H9 (cell line): Measurements from ENCODE around the gene ATN1. TPM values are rescaled to one million over a fixed set of nuclear protein-coding genes. Genes with fewer than 3 reads are reported as not detected.

ENCODE experiments used
- DNase-seq: peaks from one replicate; pipeline ENCODE4 v3.0.0-alpha.2; 2017
- H2AFZ ChIP-seq: one replicate; pipeline ENCODE4 v1.6.1; 2013; ENCODE audit warnings: mild to moderate bottlenecking, low read length, control low read depth, moderate library complexity
- H2AK5ac ChIP-seq: 2 replicates; pipeline ENCODE4 v1.6.1; 2013; ENCODE audit warnings: low read length, control low read depth, mixed read lengths; ENCODE audit not compliant: insufficient read length
- H2BK120ac ChIP-seq: one replicate; pipeline ENCODE4 v1.6.1; 2013; ENCODE audit warnings: low read depth, mild to moderate bottlenecking, low read length, control low read depth, inconsistent platforms; ENCODE audit not compliant: poor library complexity, severe bottlenecking
- H2BK12ac ChIP-seq: 2 replicates; pipeline ENCODE4 v1.6.1; 2013; ENCODE audit warnings: low read length, control low read depth, mixed read lengths, low read depth; ENCODE audit not compliant: insufficient read length
- H2BK15ac ChIP-seq: 2 replicates; pipeline ENCODE4 v1.6.1; 2013; ENCODE audit warnings: low read depth, low read length, control low read depth
- H2BK20ac ChIP-seq: one replicate; pipeline ENCODE4 v1.6.1; 2013; ENCODE audit warnings: low read depth, mild to moderate bottlenecking, low read length, control low read depth, inconsistent platforms; ENCODE audit not compliant: poor library complexity, severe bottlenecking
- H2BK5ac ChIP-seq: 2 replicates; pipeline ENCODE4 v1.6.1; 2013; ENCODE audit warnings: low read length, control low read depth, mixed read lengths; ENCODE audit not compliant: insufficient read length
- H3K14ac ChIP-seq: 2 replicates; pipeline ENCODE4 v1.6.1; 2013; ENCODE audit warnings: low read length, control low read depth; ENCODE audit not compliant: insufficient read depth
- H3K18ac ChIP-seq: 2 replicates; pipeline ENCODE4 v1.6.1; 2013; ENCODE audit warnings: low read depth, mild to moderate bottlenecking, mixed read lengths, low read length, control low read depth; ENCODE audit not compliant: insufficient read length
- H3K23ac ChIP-seq: 2 replicates; pipeline ENCODE4 v1.6.1; 2013; ENCODE audit warnings: low read length, control low read depth, mixed read lengths, low read depth; ENCODE audit not compliant: insufficient read length
- H3K23me2 ChIP-seq: 2 replicates; pipeline ENCODE4 v1.6.1; 2013; ENCODE audit warnings: low read depth, mild to moderate bottlenecking, mixed read lengths, low read length, control low read depth; ENCODE audit not compliant: insufficient read length, poor library complexity, severe bottlenecking
- H3K27ac ChIP-seq: 2 replicates; pipeline ENCODE4 v1.5.1; 2013; ENCODE audit warnings: low read length, control low read depth, mixed read lengths, low read depth; ENCODE audit not compliant: insufficient read length
- H3K27me3 ChIP-seq: 2 replicates; pipeline ENCODE4 v1.6.1; 2013; ENCODE audit warnings: low read length, control low read depth, inconsistent platforms; ENCODE audit not compliant: insufficient read depth
- H3K4ac ChIP-seq: 2 replicates; pipeline ENCODE4 v1.6.1; 2013; ENCODE audit warnings: low read depth, mild to moderate bottlenecking, control low read depth, inconsistent platforms, low read length, moderate library complexity
- H3K4me1 ChIP-seq: 2 replicates; pipeline ENCODE4 v1.6.1; 2013; ENCODE audit warnings: low read length, control low read depth, inconsistent platforms; ENCODE audit not compliant: insufficient read depth
- H3K4me2 ChIP-seq: 2 replicates; pipeline ENCODE4 v1.6.1; 2013; ENCODE audit warnings: low read length, control low read depth, mixed read lengths; ENCODE audit not compliant: insufficient read length, insufficient read depth
- H3K56ac ChIP-seq: 2 replicates; pipeline ENCODE4 v1.6.1; 2013; ENCODE audit warnings: low read depth, mild to moderate bottlenecking, mixed read lengths, low read length, control low read depth; ENCODE audit not compliant: insufficient read length
- H3K79me1 ChIP-seq: 2 replicates; pipeline ENCODE4 v1.6.1; 2013; ENCODE audit warnings: low read depth, mild to moderate bottlenecking, moderate library complexity, low read length, control low read depth, inconsistent platforms; ENCODE audit not compliant: insufficient read depth, poor library complexity, severe bottlenecking
- H3K79me2 ChIP-seq: 2 replicates; pipeline ENCODE4 v1.6.1; 2013; ENCODE audit warnings: low read length, control low read depth, inconsistent platforms; ENCODE audit not compliant: insufficient read depth
- H3K9ac ChIP-seq: 2 replicates; pipeline ENCODE4 v1.6.1; 2013; ENCODE audit warnings: low read length, control low read depth, mixed read lengths; ENCODE audit not compliant: insufficient read length; ENCODE audit errors: extremely low read depth
- H3K9me3 ChIP-seq: one replicate; pipeline ENCODE4 v1.6.1; 2013; ENCODE audit warnings: low read depth, low read length, inconsistent platforms; ENCODE audit not compliant: control insufficient read depth
- H3T11ph ChIP-seq: one replicate; pipeline ENCODE4 v1.6.1; 2013; ENCODE audit warnings: mild to moderate bottlenecking, low read length, control low read depth, inconsistent platforms
- H4K20me1 ChIP-seq: one replicate; pipeline ENCODE4 v1.6.1; 2013; ENCODE audit not compliant: control insufficient read depth, insufficient read length, insufficient read depth
- H4K5ac ChIP-seq: 2 replicates; pipeline ENCODE4 v1.6.1; 2013; ENCODE audit warnings: low read depth, mild to moderate bottlenecking, mixed read lengths, low read length, control low read depth; ENCODE audit not compliant: insufficient read length
- H4K8ac ChIP-seq: replicated peaks from 2 replicates; pipeline ENCODE4 v1.6.1; 2013; ENCODE audit warnings: low read length, control low read depth, mixed read lengths, low read depth; ENCODE audit not compliant: insufficient read length
- H4K91ac ChIP-seq: 2 replicates; pipeline ENCODE4 v1.6.1; 2013; ENCODE audit warnings: low read depth, mild to moderate bottlenecking, moderate library complexity, mixed read lengths, low read length, control low read depth; ENCODE audit not compliant: insufficient read length
- H3K27ac Mint-ChIP-seq, 3 experiments: 2 replicates in 2 of 3; 3 replicates in 1 of 3; pipeline ENCODE4 v1.8.0; 2020 to 2021; ENCODE audit warnings: mixed read lengths in 3 of 3, mild to moderate bottlenecking in 1 of 3, moderate library complexity in 1 of 3
- H3K27me3 Mint-ChIP-seq: 2 replicates; pipeline ENCODE4 v1.8.0; 2021; ENCODE audit warnings: low read depth, mild to moderate bottlenecking, moderate library complexity, mixed read lengths
- H3K36me3 Mint-ChIP-seq, 3 experiments: 2 replicates in 2 of 3; 3 replicates in 1 of 3; pipeline ENCODE4 v1.8.0; 2020 to 2021; ENCODE audit warnings: low read depth in 3 of 3, mixed read lengths in 3 of 3; ENCODE audit not compliant: insufficient read depth in 1 of 3
- H3K4me1 Mint-ChIP-seq, 2 experiments: 2 replicates each; pipeline ENCODE4 v1.8.0; 2020; ENCODE audit warnings: mixed read lengths in 2 of 2
- H3K4me3 Mint-ChIP-seq, 2 experiments: 2 replicates in 1 of 2; 3 replicates in 1 of 2; pipeline ENCODE4 v1.8.0; 2020 to 2021; ENCODE audit warnings: mild to moderate bottlenecking in 2 of 2, mixed read lengths in 2 of 2, moderate library complexity in 1 of 2
- H3K9me3 Mint-ChIP-seq, 2 experiments: 2 replicates in 1 of 2; 3 replicates in 1 of 2; pipeline ENCODE4 v1.8.0; 2020; ENCODE audit warnings: mild to moderate bottlenecking in 2 of 2, mixed read lengths in 2 of 2, moderate library complexity in 1 of 2
- CTCF ChIP-seq: fragments of 200-600 bp; sonication (generic); conservative IDR thresholded peaks from 3 replicates; pipeline ENCODE4 v1.8.0; 2021; ENCODE audit warnings: antibody characterized with exemption, mild to moderate bottlenecking
- WGBS: extraction: QIAGEN DNeasy Blood & Tissue Kit; methylation state at CpG from one replicate; pipeline ENCODE4 v1.1.7; 2013; ENCODE audit warnings: missing lambda C conversion rate, low lambda C conversion rate, mixed read lengths; ENCODE audit not compliant: insufficient read length; ENCODE audit errors: extremely low coverage; 5-methylcytosine and 5-hydroxymethylcytosine counted together
- total RNA-seq: library from RNA; stranded (reverse); gene quantifications from 2 replicates; pipeline ENCODE4 v1.2.1, GENCODE V29; 2021

The ATN1 gene
- total RNA-seq, 1 experiment from 2014 or later: 103 TPM

- H2BK120ac ChIP-seq: no peak overlapping the region
- H3K9me3 ChIP-seq: no peaks in the 10 kb centered on the region
- H2AFZ ChIP-seq: no peak overlapping the region
- no peak overlapping the region for H3K27ac ChIP-seq
- Mint-ChIP-seq H3K4me3 (no peak overlapping the region), H3K27ac (peak overlapping the region in 1 of 3 experiments; percentile 81; a peak in 1 of 7 replicates), H3K27me3 (no peaks in the 10 kb centered on the region; the same call in 1 of the 2 replicates), H3K9me3 (no peaks in the 10 kb centered on the region), H3K36me3 (peaks cover 0 to 6% (median 0%) of the 10 kb centered on the region in 3 experiments; a peak in 4 of 7 replicates), H3K4me1 (peaks cover 14 to 26% of the 10 kb centered on the region in 2 experiments)
- no peak overlapping the region for H3K18ac ChIP-seq
- no peak overlapping the region for H4K5ac ChIP-seq
- H4K8ac ChIP-seq: no peak overlapping the region
- no peak overlapping the region for H3K23ac ChIP-seq
- no peak overlapping the region for H3K4me2 ChIP-seq
- peaks cover 2% of the 10 kb centered on the region for H4K20me1 ChIP-seq
- H2BK5ac ChIP-seq: no peak overlapping the region
- H3K9ac ChIP-seq: no peak overlapping the region
- no peak for DNase-seq
- no peaks in the 10 kb centered on the region for H3K27me3 ChIP-seq
- no peak for TF ChIP-seq CTCF
- no peak overlapping the region for H4K91ac ChIP-seq
- no peak overlapping the region for H3K4ac ChIP-seq
- H3T11ph ChIP-seq: no peak overlapping the region
- H3K4me1 ChIP-seq: peaks cover 2% of the 10 kb centered on the region; the same call in 1 of the 2 replicates
- no peak overlapping the region for H2AK5ac ChIP-seq
- H2BK20ac ChIP-seq: no peak overlapping the region
- no peaks in the 10 kb centered on the region for H3K23me2 ChIP-seq
- no CpG with 5 or more reads among the region's 15 CpGs for WGBS
- H2BK12ac ChIP-seq: no peak overlapping the region
- no peak overlapping the region for H3K56ac ChIP-seq
- H3K79me2 ChIP-seq: no peaks in the 10 kb centered on the region
- no peak overlapping the region for H2BK15ac ChIP-seq
- H3K14ac ChIP-seq: no peak overlapping the region
- H3K79me1 ChIP-seq: no peaks in the 10 kb centered on the region
Observed at GRCh38 chr12:6952863-6953441, 25.2 kb downstream of the ATN1 start.
